Gastroesophageal sphincter (tissue), 3 donors: Measurements from ENCODE around the gene AATK.

Experiments used
- CTCF ChIP-seq, 4 experiments: fragments of 200-600 bp in 2 of 4; fragments of 450-650 bp in 2 of 4; sonication (generic) in 1 of 4; IDR thresholded peaks; one replicate each; pipeline ENCODE4 v1.5.1; 2017 to 2019; ENCODE audit warnings: antibody characterized with exemption in 4 of 4, mild to moderate bottlenecking in 2 of 4, moderate library complexity in 2 of 4
- POLR2A ChIP-seq, 2 donors: fragments of 450-650 bp; IDR thresholded peaks; one replicate each; pipeline ENCODE4 v1.6.1; 2017; ENCODE audit warnings: antibody characterized with exemption in 2 of 2, mild to moderate bottlenecking in 2 of 2, moderate library complexity in 1 of 2

- TF ChIP-seq CTCF (IDR thresholded peaks at IDR 0.05), result no peak
- no peak for TF ChIP-seq POLR2A (IDR thresholded peaks at IDR 0.05)
Observed at GRCh38 chr17:81153340-81153803, 12.6 kb downstream of the AATK start.
